ENCODE data around the gene FANCG.

FANCG gene

GRCh38 chr9:35102769-35103659 lies 23.3 kb upstream of the FANCG start, which contains the start of gene STOML2:
Gene STOML2 (minus strand): TSS chr9:35103131. CDS start chr9:35103094, 37 bp downstream.
- peak; percentile 95 to 96 for DNase-seq

GRCh38 chr9:35102465-35102768 lies 22.7 kb upstream of the FANCG start:
- no peak for DNase-seq

GRCh38 chr9:35097573-35097972 lies 17.8 kb upstream of the FANCG start:
- no peak for DNase-seq

DNA sequence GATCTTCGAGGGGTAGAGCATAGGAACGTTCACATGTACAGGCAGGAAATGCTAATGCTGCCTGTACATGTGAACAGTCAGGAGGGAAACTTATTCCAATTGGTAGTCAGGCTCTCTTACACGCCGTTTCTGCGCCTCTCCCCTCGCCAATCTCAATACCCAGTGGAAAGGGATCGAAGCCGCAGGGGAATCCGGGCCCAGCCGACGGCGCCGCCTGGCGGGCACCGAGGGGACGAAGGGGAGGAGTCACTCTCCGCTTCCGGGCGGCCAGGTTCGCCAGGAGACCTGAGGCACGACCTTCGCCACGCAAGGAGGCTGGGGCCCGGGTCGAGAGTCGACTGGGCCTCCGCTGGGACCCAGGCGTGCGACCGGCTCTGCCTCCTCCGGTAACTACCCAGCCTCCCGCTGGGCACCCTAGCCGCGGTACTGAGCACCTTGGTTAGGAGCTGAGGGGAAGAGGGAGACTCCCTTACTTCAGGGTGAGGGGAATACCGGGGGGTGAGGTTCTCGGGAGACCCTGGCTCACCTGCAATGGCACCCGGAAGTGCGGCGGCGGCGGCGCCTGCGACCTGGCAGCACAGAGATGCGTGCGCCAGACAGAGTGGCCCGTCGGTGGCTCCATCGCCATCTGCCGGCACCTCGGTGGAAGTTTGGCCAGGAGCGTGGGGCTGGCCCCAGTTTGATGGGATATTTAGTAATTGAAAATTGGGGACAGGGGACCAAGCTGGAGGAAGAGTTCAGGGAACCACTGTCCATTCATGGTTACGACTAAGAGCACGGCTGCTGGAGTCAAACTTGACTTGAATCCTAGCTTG lies 16.5 kb upstream of the FANCG start, which contains the start of gene PIGO:
Gene PIGO (minus strand): TSS at position 557 of the 815 bp plus-strand sequence. CDS start 1,026 bp downstream, outside the sequence.
- peak; percentile 81 to 87 for DNase-seq

DNA sequence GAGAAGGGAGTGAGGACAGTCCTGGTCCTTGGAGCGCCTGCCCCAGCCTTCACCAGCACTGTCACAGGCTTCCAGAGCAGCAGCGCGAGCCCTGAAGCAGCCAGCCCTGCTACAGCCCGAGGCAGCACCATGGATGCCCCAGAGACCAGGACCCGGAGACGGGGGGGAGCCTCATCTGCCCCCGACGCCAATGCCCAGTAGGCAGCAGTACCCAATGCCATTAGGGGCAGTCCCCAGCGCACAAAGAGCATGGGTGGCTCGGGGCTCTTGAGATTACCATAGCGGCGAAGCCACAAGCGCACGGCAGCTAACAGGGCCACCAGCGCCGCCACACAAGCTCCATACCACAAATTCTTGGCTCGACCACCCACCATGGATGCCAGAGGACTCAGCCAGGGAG lies 11.8 kb upstream of the FANCG start:
- no peak for DNase-seq

DNA sequence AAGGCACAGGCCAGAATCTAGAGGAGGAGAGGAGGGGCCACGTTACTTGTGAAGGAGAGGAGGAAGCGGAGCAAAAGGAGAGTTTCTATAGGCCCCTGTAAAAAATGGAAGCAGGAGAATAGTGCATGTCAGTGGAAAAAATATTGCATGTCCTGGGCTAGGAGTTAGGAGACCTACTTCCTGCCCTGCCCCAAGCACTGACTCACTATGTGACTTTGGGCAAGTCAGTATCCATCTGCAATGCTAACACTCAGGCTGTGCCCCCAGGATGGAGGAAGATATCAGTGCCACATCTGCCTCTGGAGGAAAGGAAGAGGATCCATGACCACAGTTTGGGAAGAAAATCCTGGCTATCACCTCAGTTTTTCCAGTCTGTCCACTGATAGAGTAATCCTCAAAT lies 9.7 kb upstream of the FANCG start:
- DNase-seq, result no peak

- no peak for DNase-seq
These were observed 5.3 kb upstream of the FANCG start for GRCh38 chr9:35085078-35085477.

DNA sequence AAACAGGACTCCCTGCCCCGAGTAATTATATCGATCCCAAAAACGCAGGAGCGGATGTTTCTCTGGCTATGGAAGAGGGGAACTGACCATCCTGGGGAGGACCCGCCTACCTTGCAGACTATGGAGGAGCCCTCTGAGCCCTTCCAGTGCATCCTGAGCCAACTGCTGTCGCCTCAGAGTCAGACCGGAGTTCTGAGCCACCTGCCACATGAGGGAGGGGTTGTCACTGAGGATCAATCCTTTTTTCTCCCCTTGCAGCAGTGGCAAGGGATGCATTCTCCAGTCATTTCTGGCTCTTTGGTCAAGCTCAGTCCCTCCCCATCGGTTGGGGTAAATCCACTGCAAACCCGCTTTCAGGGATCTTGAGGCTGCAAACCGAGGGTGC lies 709 bp downstream of the FANCG start:
- no peak for DNase-seq

DNA sequence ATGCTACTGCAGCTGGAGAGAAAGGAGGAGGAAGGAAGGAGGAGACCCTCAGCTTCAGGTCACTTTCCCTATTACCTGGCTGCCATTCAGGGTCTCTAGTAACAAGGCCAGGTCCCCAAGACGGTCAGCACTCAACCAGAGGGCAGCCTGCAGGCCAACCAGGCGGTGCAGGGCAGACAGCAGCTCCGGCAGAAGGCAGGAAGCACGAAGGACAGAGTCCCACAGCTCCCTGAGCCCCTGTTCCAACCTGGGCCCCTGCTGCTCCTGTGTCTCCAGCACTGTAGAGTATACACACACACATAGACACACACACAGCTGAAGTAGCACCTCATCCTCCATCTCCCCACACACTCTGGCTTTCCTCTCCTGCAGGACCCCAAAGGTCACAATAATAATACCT lies 1.7 kb downstream of the FANCG start:
- no peak for DNase-seq

GRCh38 chr9:35076848-35077247 lies 2.9 kb downstream of the FANCG start:
- no peak for DNase-seq

- no peak for DNase-seq
These were observed 4.4 kb downstream of the FANCG start for GRCh38 chr9:35075358-35075757.

DNA sequence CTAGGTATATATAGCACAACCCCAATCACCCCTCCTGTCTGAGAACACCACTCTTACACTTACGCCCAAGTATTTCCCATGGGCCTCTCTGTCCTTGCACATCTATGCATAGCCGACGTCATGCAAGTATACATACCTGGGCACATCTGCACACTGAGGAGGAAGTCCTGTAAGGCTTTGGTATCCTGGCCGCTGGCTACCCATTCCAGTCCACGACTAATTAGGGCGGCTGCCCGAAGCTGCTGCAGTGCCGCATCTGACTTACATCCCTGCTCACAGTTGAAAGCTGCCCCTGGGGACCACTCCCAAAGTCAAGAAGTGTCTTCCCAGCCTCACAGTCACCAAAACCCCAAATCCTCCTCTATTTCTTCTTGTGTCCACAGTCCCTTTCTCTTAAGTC lies 5.0 kb downstream of the FANCG start:
- DNase-seq, result no peak

DNA sequence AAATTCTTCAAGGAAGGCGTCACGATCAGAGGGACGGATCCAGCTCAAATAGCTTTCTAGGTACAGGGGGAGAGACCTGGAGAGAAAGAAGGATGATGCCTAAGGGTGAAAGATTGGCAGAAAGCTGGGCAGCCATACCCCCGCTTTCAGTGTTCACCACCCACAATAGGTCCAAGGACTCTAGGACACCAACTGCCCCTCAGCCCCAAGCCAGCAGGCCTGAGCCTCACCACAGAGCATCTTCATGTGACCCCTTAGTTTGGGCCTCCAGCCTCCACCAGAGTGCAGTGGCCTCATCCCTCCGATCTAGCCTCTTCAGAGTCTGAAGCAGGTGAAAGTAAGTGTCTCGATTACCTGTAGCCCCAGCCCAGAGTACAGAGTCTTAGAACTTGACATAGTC lies 5.6 kb downstream of the FANCG start:
- DNase-seq, result no peak

DNA sequence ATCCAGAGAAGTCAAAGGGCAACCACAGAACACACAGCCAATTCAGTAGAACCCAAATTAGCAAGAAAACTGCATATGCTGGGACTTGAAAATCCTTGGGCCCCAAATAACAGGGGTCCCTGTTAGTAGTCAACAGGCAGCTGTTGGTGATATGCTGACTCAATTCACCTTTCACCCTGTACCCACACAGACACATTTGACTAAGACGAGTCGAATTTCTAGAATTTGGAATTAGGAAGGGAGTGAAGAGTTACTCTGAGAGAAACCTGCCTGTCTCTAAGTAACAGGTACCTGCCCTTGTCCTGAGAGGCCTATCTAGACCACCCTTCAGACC lies 6.5 kb downstream of the FANCG start:
- no peak for DNase-seq

DNA sequence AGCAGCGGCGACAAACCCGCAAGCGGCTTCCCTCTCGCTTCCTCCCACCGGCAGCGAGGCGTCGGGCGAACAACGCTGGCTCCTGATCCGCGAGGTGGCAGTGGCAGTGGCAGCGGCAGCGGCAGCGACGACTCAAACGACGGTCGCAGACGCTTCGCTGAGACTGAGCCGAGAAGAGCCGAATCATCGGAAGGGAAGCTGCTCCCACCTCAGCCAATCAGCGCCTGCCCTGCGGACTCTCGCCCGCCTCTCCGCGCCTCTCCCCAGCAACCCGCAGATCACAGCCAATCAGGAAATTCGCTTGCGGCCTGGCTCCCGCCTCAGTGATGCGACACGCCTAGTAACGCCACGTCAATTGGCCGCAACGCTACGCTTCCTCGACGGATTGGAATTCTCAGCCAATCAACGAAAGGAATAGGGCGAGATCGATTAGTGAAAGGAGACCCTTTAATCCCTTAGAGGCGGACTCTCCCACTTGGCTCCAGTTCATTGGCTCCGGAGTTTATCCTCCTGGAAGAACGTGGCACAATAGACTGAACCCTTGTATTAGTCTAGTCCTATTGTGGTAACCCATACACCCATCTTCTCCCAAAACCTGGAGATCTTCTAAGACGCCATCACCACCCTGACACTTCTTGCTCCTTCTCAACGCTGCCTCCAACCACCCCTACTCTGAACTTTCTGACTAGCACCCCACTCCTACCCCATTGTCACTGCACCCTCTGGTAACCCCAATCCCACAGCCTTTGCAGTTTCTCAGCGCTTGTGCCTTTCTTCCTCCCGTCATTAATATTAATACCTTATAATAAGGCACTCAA lies 7.1 kb downstream of the FANCG start, which contains the start of gene VCP:
Gene VCP (minus strand): TSS at position 165 of the 818 bp plus-strand sequence. CDS start 272 bp downstream, outside the sequence.
- peak; percentile 98 to 100 for DNase-seq

GRCh38 chr9:35071814-35072460 lies 7.8 kb downstream of the FANCG start:
- peak; percentile 78 to 88 for DNase-seq

DNA sequence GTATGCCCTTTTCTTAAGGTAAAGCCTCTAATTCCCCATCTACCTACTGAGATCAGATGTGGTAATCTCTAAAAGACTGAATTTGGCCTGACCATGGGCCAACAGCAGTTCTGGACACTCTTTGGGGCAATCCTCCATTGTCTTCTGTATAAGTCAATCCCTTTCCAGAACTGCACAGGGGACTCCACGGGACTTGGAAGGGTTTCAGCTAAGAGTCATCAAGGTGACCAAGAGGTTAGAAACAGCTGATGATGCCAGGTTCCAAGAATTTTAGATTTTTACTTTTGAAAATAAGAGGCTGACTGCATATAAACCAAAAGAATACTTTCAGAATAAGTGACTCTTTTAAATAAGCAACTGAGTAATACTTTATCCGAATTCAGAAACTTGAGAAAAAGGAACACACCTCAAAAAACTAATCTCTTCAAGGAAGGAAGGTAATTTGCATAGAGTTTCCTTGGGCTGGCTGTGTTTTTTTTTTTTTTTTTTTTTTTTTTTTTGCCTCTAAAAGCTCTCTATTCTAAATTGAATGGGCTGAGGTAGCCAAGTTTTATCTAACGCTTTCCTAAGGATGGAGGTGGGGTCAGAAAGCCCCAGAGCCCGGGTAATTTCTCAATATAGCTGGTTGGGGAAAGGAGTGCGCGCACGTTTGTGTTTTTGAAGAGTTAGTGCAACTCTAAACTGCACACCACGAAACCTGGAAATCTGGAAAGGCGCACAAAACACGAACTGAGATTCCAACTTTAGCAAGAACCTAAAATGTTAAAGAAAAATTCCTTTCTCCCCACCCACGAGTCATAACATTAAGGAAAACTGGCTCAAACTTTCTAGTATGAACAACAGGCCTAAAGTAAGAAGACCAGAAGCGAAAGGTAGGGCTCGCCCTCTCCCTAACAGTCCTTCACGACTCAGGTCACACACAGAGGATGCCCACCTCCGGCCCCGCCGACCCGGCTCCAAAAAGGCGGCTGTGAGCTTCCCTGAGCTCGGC lies 8.6 kb downstream of the FANCG start:
- no peak for DNase-seq

- DNase-seq, result no peak
These were observed 10.7 kb downstream of the FANCG start for GRCh38 chr9:35069020-35069419.

DNA sequence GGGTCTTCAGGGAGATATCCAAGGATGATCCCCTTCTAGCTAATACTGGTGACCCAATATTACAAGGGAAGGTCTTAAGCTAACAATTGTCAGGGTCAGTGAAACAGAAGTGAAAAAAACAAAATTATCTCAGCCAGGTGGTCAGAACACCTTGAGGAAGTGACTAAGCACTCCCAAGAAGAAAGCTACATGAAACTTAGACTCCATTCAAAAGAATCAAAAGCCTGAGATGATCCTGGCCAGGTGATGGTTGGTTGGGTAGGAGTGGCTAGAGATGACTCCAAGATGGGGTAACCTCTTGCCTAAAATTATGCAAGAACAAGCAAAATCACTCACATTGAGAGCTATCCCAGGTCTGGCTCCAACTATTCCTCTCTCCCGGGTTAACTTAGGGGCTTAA lies 12.7 kb downstream of the FANCG start:
- DNase-seq, result no peak

GRCh38 chr9:35060548-35061207 lies 19.1 kb downstream of the FANCG start:
- DNase-seq, result no peak

DNA sequence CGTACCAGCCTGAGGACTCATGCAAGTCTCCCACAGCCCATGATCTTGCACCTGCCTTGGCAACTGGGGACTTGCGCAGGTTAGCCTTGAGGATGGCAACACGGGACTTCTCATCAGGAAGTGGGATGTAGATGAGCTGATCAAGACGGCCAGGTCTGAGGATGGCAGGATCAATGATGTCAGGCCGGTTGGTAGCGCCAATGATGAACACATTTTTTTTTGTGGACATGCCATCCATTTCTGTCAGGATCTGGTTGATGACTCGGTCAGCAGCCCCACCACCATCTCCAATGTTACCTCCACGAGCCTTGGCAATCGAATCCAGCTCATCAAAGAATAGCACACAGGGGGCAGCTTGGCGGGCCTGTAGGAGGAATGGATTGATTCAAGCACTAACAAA lies 20.3 kb downstream of the FANCG start:
- DNase-seq, result no peak

Data from NCI-H446 (cell line).